ENCODE results near the gene CRYBG2. TPM values are rescaled to one million over a fixed set of nuclear protein-coding genes. Genes with fewer than 3 reads are reported as not detected.

Gene CRYBG2
- total RNA-seq, 1 donor from 2014 or later = 6.9 TPM

DNA sequence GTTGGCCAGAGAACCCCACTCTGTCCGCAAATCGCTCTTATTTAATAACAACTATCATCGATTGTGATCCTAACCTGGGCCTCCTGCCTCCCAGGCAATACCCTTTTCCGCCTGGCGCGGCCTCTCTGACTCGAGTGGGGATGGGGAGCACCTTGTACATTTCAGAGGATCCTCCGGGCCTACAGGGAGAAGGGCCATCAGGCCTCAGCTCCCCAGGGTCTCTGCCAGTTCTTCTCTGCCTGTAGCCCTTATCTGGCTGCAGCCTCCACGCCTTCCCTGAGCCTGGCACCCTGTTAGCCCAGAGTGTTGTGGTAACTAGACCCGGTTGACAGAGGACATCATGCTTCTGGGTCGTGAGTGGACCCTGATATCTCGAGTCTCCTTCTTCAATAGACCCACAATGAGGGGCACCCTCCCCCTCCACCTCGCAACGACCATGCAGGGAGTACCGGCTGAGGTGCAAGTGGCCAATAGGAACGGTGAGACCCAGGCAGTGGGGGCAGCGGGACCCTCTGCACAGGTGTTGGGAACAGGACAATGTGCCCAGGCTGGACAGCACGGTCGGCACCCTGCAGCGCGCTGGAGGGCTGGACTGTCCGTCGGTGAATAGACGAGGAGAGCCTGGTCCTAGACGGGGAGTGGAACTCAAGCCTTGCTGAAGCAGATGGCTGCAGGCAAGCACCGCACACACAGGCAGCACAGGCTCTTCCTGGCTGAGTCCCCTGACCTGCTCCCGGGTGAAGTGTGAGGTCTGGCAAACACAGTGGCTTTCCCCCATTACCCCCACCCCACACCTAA, 7.1 kb upstream of the CRYBG2 start:
- no peak for ATAC-seq
- H3K4me3 ChIP-seq = peak overlapping the region; percentile 28
- H3K9me3 ChIP-seq = no peaks in the 10 kb centered on the region
- H3K27me3 ChIP-seq = peaks cover 44% of the 10 kb centered on the region
- no peaks in the 10 kb centered on the region for H3K36me3 ChIP-seq
- TF ChIP-seq CTCF (IDR thresholded peaks at IDR 0.05) = no peak
- no peak overlapping the region for H3K27ac ChIP-seq
- no peak for DNase-seq
- intact Hi-C loops (cut with DNase I) = no loop called here
- peaks cover 12% of the 10 kb centered on the region for H3K4me1 ChIP-seq

DNA sequence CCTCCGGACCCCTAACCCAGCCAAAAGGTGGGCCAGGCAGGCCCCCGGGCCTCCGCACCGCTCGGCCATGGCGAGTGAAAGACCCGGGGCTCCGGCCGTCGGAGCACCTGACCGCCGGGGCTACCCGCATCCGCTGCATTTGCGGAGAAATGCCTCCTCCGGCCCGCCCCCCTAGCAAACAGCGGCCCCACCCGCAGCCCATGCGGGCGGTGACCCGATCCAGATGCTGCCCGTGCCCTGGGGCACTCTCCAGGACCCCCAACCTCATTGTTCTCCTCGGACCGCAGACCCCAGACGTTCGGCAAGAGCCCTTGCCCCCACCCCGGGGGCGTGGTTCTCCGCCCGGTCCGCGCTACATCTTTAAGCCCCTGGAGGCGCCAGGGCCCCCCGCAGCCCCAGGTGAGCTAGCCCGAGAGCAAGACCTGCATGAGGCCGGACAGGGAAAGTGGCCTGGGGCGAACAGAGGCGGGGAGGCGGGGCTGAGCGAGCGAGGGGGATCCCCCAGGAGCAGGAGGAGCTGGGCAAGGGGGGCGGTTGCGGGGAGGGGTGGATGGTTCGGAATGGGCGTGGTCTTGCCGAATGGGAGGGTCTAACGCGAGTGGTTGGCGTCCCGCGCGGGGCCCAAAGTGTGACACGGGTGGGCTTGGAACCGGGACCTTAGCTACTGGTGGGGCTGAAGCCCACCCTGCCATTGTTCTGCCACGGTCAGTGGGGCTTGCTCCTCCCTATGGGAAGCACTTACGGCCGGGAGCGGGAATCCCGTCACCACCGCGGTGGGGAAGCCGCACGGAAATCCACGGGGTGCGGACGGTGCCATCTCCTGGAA, 6.3 kb upstream of the CRYBG2 start:
- Histone ChIP-seq H3K36me3 (no peaks in the 10 kb centered on the region), H3K4me3 (peak overlapping the region; percentile 28), H3K4me1 (peaks cover 12% of the 10 kb centered on the region), H3K27me3 (peaks cover 44% of the 10 kb centered on the region), H3K9me3 (no peaks in the 10 kb centered on the region), H3K27ac (no peak overlapping the region)
- DNase-seq = no peak
- intact Hi-C loops (cut with DNase I) = no loop called here
- ATAC-seq = no peak
- TF ChIP-seq CTCF (IDR thresholded peaks at IDR 0.05) = no peak

- no peaks in the 10 kb centered on the region for H3K36me3 ChIP-seq
- TF ChIP-seq CTCF (IDR thresholded peaks at IDR 0.05) = no peak
These were observed 4.8 kb upstream of the CRYBG2 start for GRCh38 chr1:26358411-26359384.

GRCh38 chr1:26357121-26357602, 3.2 kb upstream of the CRYBG2 start:
- no peak for TF ChIP-seq CTCF (IDR thresholded peaks at IDR 0.05)
- H3K4me1 ChIP-seq = peaks cover 12% of the 10 kb centered on the region

More at GRCh38 chr1:26358411-26359384, 4.8 kb upstream of the CRYBG2 start:
- peaks cover 43% of the 10 kb centered on the region for H3K27me3 ChIP-seq
- ATAC-seq (no peak), DNase-seq (no peak)
- intact Hi-C loops (cut with DNase I) = no loop called here
- no peak overlapping the region for H3K4me3 ChIP-seq
- peaks cover 12% of the 10 kb centered on the region for H3K4me1 ChIP-seq
- no peaks in the 10 kb centered on the region for H3K9me3 ChIP-seq
- H3K27ac ChIP-seq = no peak overlapping the region

DNA sequence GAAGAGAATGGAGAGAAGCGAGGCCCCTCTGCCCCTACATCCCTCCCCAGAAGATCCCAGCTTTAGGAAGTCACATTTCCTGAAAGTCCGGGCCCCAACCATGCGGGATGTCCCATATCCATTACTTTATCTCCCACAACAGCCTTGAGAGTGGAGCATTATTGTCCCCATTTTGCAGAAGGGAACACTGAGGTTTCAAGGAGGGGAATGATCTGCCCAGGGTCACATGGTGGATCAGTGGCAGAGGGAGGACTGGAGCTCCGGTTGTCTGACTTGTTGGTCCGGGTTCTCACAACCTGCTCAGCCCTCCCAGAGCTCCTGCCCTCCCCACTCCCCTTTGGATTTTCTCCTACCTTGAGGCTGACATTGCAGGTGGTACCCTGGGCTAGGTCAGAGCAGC, 2.2 kb upstream of the CRYBG2 start:
- Histone ChIP-seq H3K27ac (no peak overlapping the region), H3K4me3 (no peak overlapping the region), H3K4me1 (peaks cover 12% of the 10 kb centered on the region), H3K9me3 (no peaks in the 10 kb centered on the region), H3K36me3 (no peaks in the 10 kb centered on the region), H3K27me3 (peaks cover 37% of the 10 kb centered on the region)
- DNase-seq (no peak), ATAC-seq (no peak)
- intact Hi-C loops (cut with DNase I) = no loop called here
- TF ChIP-seq CTCF (IDR thresholded peaks at IDR 0.05) = no peak

More at GRCh38 chr1:26357121-26357602, 3.2 kb upstream of the CRYBG2 start:
- ATAC-seq (no peak), DNase-seq (no peak)
- intact Hi-C loops (cut with DNase I) = no loop called here
- H3K9me3 ChIP-seq = no peaks in the 10 kb centered on the region
- H3K27ac ChIP-seq = no peak overlapping the region
- peaks cover 44% of the 10 kb centered on the region for H3K27me3 ChIP-seq
- no peak overlapping the region for H3K4me3 ChIP-seq
- no peaks in the 10 kb centered on the region for H3K36me3 ChIP-seq
